Left ventricle myocardium inferior (tissue), 1 donor: ENCODE results near the gene C21orf58. TPM values are rescaled to one million over a fixed set of nuclear protein-coding genes. Genes with fewer than 3 reads are reported as not detected.

Experiments
- DNase-seq: peaks from one replicate; pipeline ENCODE4 v3.0.0-alpha.2; 2020
- H3K27ac ChIP-seq: fragments of 200-600 bp; replicated peaks from 2 replicates; pipeline ENCODE4 v1.8.0; 2021
- H3K27me3 ChIP-seq: fragments of 200-600 bp; 2 replicates; pipeline ENCODE4 v1.8.0; 2021; ENCODE audit warnings: low read depth
- H3K36me3 ChIP-seq: fragments of 200-600 bp; 2 replicates; pipeline ENCODE4 v1.8.0; 2021
- H3K4me1 ChIP-seq: fragments of 200-600 bp; 2 replicates; pipeline ENCODE4 v1.8.0; 2021
- H3K4me3 ChIP-seq: fragments of 200-600 bp; 2 replicates; pipeline ENCODE4 v1.8.0; 2021; ENCODE audit warnings: mild to moderate bottlenecking, moderate library complexity
- H3K9me3 ChIP-seq: fragments of 200-600 bp; replicated peaks from 2 replicates; pipeline ENCODE4 v1.8.0; 2021
- intact Hi-C: fragments of 100-400 bp; cut with micrococcal nuclease; formaldehyde crosslinking; loops from one replicate; pipeline ENCODE4 v1.11.0; 2022
- total RNA-seq: library from RNA; stranded (reverse); fragmentation: NEBNext Ultra II Directional; extraction: Animal tissue kit (Norgen Biotek cat#: 25700); gene quantifications from one replicate; pipeline ENCODE4 v1.2.1, GENCODE V29; 2021
- TF ChIP-seq, protein P1 (sequence below): fragments of 200-600 bp; IDR thresholded peaks from 2 replicates; pipeline ENCODE4 v1.8.0; 2021; ENCODE audit warnings: antibody characterized with exemption, mild to moderate bottlenecking, borderline replicate concordance
- donor health status: DM: no; HTN: yes; CAD: no; lungs with severe emphysema.

C21orf58 gene
- total RNA-seq, 1 donor from 2014 or later, result 1.5 TPM

DNA sequence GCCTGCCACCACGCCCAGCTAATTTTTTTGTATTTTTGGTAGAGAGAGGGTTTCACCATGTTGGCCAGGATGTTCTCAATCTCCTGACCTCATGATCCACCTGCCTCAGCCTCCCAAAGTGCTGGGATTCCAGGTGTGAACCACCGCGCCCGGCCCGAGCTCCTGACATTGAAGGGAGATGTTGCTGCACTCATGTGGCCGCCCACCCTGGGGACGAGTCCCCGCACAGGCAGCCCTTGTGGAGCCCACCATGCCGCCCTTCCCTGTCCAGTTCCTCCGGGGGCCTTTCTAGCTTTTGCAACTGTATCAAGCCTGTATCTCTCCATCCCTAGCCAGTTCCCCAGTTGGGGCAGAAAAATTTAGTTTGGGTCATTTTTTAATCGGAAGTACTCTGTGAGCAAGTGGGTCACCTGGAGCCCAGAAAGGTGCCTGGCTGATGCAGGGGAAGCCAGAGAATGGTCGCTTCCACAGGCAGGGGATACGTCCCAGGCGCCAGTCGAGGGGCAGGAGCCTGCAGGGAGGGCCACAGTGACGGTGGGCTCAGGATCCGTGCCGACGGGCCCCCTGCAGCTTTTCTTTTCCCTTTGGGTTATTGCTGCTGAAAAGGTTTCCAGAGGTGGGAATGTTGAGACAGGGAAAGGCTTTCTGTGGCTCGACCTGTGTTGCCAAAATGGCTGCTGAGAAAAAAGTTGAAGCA, 20.7 kb upstream of the C21orf58 start:
- intact Hi-C loops, result no loop called here
- no peak overlapping the region for H3K4me3 ChIP-seq
- TF ChIP-seq, protein P1, sequence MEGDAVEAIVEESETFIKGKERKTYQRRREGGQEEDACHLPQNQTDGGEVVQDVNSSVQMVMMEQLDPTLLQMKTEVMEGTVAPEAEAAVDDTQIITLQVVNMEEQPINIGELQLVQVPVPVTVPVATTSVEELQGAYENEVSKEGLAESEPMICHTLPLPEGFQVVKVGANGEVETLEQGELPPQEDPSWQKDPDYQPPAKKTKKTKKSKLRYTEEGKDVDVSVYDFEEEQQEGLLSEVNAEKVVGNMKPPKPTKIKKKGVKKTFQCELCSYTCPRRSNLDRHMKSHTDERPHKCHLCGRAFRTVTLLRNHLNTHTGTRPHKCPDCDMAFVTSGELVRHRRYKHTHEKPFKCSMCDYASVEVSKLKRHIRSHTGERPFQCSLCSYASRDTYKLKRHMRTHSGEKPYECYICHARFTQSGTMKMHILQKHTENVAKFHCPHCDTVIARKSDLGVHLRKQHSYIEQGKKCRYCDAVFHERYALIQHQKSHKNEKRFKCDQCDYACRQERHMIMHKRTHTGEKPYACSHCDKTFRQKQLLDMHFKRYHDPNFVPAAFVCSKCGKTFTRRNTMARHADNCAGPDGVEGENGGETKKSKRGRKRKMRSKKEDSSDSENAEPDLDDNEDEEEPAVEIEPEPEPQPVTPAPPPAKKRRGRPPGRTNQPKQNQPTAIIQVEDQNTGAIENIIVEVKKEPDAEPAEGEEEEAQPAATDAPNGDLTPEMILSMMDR, result no peak
- DNase-seq, result no peak
- H3K9me3 ChIP-seq, result no peaks in the 10 kb centered on the region
- H3K27me3 ChIP-seq, result no peaks in the 10 kb centered on the region
- H3K36me3 ChIP-seq, result peaks cover 43% of the 10 kb centered on the region
- H3K4me1 ChIP-seq, result peaks cover 17% of the 10 kb centered on the region
- H3K27ac ChIP-seq, result no peak overlapping the region

DNA sequence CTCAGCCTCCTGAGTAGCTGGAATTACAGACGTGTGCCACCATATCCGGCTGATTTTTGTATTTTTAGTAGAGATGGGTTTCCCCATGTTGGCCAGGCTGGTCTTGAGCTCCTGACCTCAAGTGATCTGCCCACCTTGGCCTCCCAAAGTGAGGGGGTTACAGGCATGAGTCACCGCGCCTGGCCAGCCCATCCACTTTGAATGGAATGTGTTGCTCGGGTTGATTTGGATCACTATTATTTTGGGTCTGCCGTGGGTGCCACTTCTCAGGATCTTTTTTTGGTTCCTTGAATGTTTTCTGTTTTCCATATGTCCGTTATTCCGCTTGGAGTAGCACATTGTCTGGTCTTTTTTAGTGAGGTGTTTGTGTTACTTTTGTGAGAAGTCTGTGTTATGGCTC, 17.3 kb upstream of the C21orf58 start:
- no peaks in the 10 kb centered on the region for H3K9me3 ChIP-seq
- no peak for DNase-seq
- no peaks in the 10 kb centered on the region for H3K4me1 ChIP-seq
- H3K4me3 ChIP-seq, result no peak overlapping the region
- H3K27me3 ChIP-seq, result no peaks in the 10 kb centered on the region
- H3K27ac ChIP-seq, result no peak overlapping the region
- TF ChIP-seq, protein P1, result no peak
- intact Hi-C loops, result no loop called here
- peaks cover 40% of the 10 kb centered on the region for H3K36me3 ChIP-seq

DNA sequence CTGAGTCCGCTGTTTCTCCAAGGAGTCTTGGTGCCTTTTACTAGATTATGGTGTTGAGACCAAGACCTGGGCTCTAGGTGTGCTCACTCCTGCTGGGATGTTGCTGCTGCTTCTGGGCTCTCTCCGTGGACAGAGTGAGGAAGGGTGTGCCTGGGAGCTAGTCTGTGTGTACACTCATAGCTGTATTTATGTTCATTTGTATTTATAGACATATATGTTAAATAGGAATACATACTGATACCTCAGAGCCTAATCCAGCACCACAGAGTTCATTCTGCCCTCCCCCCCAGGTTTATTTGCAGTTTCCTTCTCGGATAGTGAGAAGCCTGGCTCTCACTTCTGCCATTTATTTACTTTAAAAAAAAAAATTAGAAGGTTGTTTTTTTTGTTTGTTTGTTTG, 12.9 kb upstream of the C21orf58 start:
- Histone ChIP-seq H3K36me3 (peaks cover 58% of the 10 kb centered on the region), H3K27ac (no peak overlapping the region), H3K27me3 (no peaks in the 10 kb centered on the region), H3K4me3 (no peak overlapping the region), H3K9me3 (no peaks in the 10 kb centered on the region), H3K4me1 (no peaks in the 10 kb centered on the region)
- intact Hi-C loops, result no loop called here
- TF ChIP-seq, protein P1, result no peak
- DNase-seq, result no peak

DNA sequence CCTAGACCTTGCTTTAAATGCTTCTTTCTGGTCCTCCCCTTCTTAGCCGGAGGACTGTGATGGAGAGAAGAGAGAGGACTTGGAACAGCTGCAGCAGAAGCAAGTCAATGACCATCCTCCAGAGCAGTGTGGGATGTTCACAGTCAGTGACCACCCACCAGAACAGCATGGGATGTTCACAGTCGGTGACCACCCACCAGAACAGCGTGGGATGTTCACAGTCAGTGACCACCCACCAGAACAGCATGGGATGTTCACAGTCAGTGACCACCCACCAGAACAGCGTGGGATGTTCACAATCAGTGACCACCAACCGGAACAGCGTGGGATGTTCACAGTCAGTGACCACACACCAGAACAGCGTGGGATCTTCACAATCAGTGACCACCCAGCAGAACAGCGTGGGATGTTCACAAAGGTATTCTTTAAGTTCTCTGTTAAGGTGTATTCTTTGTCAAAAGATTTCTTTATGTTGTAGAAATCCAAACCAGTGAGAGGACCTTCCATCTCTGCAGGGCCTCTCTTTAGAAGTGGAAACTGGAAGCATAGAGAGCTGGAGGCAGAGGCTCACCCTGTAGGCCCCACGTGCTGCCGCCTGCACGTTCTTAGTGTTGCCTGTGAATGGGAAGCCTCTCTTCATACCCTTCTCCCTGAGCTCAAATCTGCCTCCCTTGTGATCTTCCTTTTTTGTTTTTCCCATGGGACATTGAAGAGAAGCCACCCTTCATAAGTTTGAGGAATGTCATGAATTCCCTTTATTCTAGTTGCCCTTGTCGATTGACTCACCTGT, 10.9 kb upstream of the C21orf58 start:
- H3K27me3 ChIP-seq, result no peaks in the 10 kb centered on the region
- no peak overlapping the region for H3K27ac ChIP-seq
- TF ChIP-seq, protein P1, result no peak
- no peaks in the 10 kb centered on the region for H3K4me1 ChIP-seq
- H3K9me3 ChIP-seq, result no peaks in the 10 kb centered on the region
- H3K36me3 ChIP-seq, result peaks cover 63% of the 10 kb centered on the region
- intact Hi-C loops, result no loop called here
- no peak for DNase-seq
- no peak overlapping the region for H3K4me3 ChIP-seq

DNA sequence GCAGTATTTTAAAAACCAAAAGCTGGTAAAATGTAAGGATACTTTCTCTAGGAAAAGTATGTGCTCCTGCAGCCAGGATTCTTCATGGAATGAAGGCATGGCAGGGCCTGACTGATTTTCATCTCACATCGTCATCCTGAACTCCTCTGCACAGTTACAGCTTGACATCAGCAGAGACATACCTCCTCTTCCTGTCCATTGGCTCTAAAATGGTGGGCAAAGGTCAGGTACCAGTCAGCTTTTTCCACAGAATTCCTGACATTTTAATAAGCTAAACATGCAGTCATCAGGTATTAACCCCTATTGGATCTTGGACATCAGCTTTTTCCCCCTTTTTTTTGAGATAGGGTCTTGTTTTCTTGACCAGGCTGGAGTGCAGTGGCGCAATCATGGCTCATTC, 6.1 kb upstream of the C21orf58 start:
- Histone ChIP-seq H3K27me3 (no peaks in the 10 kb centered on the region), H3K27ac (no peak overlapping the region), H3K36me3 (peaks cover 40% of the 10 kb centered on the region), H3K4me1 (peaks cover 14% of the 10 kb centered on the region), H3K4me3 (no peak overlapping the region), H3K9me3 (no peaks in the 10 kb centered on the region)
- DNase-seq, result no peak
- TF ChIP-seq, protein P1, result no peak
- intact Hi-C loops, result no loop called here
